NK-92 (cell line): ENCODE results near the gene EPS15.

Experiments used
- DNase-seq: peaks from one replicate; lab custom pipeline; 2025; ENCODE audit not compliant: unreplicated experiment; lab: John Stamatoyannopoulos, UW

The EPS15 gene

GRCh38 chr1:51321924-51322280 lies 197.2 kb downstream of the EPS15 start:
- no peak for DNase-seq

GRCh38 chr1:51320967-51321923 lies 197.8 kb downstream of the EPS15 start:
- DNase-seq = no peak

- no peak for DNase-seq
Observed at GRCh38 chr1:51317798-51318197, 201.3 kb downstream of the EPS15 start.

DNA sequence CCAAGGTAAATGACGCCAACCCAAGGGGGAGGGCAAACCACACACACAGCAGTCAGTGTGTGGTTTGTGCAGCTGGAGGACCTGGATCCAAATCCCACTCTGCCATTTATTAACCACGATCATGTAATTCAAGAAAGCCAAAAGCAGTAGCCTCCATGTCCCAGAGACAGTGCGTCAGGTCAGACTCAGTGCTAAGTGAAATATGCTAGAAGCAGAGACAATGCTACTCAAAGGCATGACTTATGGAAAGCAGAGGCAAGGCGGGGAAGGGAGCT lies 202.3 kb downstream of the EPS15 start:
- DNase-seq = no peak

DNA sequence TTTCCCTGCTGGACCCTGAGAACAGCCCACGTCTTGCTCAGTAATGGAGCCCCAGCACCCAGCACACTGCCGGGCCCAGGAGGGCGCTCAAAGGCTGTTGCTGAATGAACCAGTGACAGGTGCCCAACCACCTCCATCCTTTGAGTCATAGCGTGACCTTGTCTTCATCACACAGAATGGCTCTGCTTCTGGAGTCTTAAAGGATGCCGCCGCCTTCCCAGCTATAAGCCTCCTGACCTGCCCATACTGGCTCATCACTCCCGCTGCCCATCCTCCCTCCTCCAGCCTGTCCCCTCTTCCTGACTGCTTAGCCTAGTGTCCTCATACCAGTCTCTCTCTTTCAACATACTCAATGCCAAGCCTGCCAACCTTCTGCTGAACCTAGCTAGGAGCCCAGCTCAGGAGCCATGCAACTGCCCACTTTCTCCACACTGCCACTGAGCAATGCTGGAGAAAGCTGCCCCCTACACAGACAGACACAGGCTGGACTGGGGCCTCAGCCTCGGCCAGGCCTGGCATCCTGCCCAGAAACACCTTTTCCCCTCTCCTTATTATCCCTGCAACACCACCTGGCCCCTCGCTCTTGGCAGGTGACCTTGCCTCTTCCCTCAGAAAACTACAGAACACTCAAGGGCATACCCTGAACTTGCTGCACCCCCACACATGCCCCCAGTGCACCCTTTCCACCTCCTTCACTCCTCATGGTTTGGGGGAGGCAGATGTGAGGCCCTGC lies 202.8 kb downstream of the EPS15 start:
- no peak for DNase-seq

DNA sequence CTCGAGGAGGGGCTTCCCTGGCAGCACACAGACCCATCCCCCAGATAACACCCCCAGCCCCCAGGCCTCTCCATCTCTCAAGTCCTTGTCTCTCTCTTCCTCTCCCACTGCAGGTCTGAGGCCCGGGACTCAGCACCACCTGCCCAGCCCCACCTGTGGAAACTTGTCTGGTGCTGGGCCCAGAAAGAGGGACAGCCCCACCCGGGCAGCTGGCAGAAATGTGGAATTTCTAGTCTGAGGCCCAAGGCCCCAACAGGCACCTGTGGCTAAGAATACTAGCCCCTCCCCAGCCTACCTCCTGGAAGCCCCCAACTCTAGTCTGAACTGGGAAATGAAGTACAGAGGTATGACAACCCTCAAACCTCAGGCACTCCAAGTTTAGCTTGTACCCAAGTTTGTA lies 204.1 kb downstream of the EPS15 start:
- DNase-seq = no peak

GRCh38 chr1:51313961-51314777 lies 204.9 kb downstream of the EPS15 start:
- DNase-seq = no peak

- DNase-seq = no peak
Observed at GRCh38 chr1:51313268-51313852, 205.7 kb downstream of the EPS15 start.

GRCh38 chr1:51312718-51313117 lies 206.3 kb downstream of the EPS15 start:
- DNase-seq = no peak

DNA sequence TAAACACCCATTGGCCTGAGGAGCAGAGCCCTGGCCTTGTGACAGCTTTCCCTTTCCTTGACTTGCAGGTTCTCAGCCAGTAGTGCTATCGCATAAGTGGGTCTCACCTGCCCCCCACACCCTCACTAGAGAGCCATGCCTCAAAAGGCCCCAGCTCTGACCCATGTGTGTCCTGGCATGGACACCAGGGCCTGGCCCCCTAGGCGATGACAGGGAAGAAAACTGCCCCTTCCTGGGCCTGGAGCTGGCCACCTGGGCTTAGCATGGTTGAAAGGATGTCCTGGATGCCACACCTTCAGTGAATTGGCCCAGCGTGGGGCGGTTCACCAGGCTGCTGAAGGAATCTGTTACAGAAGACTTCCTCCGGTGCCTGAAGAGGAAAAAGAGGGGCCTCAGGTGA lies 207.2 kb downstream of the EPS15 start:
- DNase-seq = no peak

- DNase-seq = no peak
Observed at GRCh38 chr1:51310871-51311613, 208.0 kb downstream of the EPS15 start.

DNA sequence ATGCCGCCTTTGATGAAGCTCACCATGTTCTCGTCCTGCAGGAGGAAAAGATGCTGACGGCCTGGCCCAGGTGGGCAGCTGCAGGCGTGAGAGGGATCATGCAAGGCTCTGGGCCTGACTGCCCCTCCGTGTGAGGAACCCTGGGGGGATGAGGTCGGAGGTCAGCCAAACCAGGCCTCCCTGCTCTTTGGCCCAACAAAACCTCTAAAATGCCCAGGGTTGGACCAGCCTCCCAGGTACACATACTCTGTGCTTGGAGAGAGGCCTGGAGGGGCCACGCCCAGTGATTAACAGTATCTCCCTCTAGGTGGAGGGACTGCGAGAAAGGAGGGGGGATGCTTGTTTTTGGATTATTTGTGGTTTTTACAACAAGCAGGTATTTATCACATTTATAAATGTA lies 209.8 kb downstream of the EPS15 start:
- DNase-seq = no peak

DNA sequence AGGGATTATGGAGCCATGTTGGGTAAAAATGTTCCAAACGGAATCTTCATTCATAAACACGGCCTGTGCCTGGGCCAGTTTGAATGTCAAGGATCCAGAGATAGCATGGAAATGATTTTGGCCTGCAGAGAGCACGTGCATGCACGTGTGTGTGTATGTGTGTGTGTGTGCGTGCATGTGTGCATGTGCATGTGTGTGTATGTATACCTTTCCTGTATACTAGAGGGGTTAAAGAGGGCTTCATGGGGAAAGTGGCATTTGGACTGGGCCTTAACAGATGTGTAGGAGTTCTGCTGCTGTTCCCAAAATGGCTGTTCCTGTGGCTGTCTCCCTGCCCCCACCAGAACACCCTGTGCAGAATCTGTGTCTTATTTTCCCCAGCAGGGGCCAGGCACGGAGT lies 210.4 kb downstream of the EPS15 start:
- DNase-seq = no peak

DNA sequence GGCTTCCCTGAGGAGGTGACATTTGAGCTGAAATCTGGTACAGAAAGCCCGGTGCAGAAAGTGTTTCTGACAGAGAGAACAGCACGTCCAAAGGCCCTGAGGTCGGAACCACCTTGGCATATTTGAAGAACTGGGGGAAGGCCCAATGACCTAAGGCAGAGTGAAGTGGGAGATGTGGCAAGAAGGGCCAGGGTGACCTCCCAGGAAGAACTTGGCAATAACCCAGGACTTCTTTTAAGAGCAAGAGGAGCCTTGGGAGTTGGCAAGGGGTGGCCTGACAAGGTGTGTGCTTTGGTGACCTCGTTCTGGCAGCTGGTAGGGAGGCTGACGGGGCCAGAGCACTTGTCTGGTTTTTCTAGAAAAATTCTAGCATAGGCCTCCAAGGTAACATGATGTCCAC lies 212.1 kb downstream of the EPS15 start:
- DNase-seq = no peak

GRCh38 chr1:51305371-51305823 lies 213.7 kb downstream of the EPS15 start:
- no peak for DNase-seq

DNA sequence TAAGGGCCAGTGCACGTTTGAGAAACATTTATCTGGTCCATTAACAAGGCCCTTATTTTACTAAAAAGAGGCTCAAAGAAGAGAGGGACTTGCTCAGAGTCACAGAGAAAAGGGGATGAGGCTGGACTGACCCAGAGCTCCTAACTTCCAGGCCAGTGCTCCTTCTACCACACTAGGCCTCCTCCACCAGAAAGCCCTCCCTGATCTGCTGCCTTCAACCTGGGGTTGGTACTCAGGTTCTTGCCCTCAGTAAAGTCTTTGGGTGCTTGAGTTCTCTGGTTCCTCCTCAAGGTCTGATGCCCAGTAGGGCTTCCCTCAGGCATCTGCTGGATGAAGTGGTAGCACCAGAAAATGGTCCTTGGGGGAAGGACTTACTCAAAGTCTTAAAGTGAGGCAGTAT lies 214.7 kb downstream of the EPS15 start:
- no peak for DNase-seq
